NCI-H1930 (cell line): ENCODE measurements around the gene KLF18.
"Not testable (repeated sequence)": the region's sequence is repeated elsewhere in the genome, so short reads cannot be mapped to it uniquely, and the experiment has no call there.

Experiments used
- DNase-seq, 2 experiments: peaks; one replicate each; lab custom pipeline; 2025; lab: John Stamatoyannopoulos, UW

The KLF18 gene

DNA sequence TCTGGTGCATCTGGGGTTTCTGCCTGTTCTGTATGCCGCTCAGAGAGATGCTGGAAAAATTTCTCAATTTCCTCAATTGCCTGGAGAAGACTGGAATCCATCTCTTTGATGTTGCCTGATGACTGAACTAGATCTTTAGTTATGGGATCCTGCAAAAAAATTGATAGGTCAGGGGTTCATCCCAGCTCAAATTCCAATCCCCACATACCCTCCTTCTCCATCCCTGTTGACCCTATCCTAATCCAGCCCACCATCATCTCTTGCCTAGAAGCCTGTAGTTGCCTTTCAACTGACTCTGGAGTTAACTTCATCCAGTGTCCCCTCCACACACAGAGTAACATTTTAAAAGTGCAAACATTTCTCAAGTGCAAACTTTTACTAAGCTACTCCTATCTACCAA, at the start of gene KLF18:
KLF18 (minus strand) TSS at position 101 of the 400 bp plus-strand sequence; CDS start at position 101, 0 bp downstream.
- DNase-seq = no peak

DNA sequence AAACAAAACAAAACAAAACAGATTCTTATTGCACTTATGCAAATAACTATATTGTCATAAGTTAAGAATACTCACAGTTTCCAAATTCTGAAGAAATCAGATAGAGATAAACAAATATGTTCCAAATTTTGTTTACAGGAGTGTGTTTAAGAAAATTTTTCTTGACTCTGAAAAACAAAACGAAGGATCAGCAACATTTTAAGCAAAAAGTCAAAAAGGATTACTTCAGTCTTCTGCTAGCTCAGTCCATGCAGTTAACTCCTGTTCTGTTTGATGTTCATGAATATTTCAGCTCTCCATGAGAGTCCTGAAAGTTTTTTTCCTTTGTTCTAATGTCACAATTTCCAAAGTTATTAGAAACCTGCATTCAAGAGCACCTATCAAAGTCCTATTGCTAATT, 33.2 kb upstream of the KLF18 start:
- no peak for DNase-seq

- no peak for DNase-seq
Observed at GRCh38 chr1:44170281-44170823, 28.9 kb upstream of the KLF18 start.

DNA sequence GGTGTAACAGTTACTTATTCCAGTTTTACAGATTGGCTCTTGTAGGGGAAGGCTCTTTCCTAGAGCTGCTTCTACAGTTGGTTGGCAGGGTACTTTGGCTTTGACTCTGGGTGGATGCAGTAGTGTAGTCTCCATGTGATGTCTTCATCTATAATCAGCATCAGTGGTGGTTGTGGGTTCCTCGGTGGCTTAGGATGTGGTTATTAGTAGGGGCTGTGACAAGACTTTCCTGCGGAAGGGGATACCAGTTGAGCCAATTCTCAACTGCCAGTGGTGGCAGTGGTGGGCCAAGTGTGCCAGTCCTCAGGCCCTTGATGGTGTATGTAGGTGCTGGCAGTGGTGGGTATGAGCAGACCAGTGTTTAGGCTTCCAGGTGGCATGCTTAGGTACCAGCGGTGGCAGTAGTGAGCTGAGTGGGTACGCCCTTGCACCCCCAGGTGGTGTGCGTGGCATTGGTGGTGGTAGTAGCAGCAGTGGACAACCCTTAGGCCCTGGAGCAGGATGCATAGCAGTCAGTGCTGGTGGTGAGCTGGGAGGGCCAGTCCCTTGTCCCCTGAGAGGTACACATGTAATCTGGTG, 27.2 kb upstream of the KLF18 start:
- no peak for DNase-seq

DNA sequence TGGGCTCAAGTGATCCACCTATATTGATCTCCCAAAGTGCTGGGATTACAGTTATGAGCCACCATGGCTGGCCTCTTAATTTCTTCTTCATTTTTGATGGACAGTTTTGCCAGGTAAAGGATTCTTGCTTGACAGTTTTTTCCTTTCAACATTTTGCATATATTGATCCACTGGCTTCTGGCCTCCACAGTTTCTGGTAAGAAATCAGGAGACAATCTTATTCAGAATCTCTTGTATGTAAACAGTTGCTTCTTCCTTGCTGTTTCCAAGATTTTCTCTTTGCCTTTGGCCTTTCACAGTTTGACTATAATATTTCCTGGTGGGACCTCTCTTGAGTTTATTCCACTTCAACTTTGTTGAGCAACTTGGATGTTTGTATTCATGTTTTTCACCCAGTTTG, 20.1 kb upstream of the KLF18 start:
- no peak for DNase-seq

GRCh38 chr1:44158871-44159270, 17.4 kb upstream of the KLF18 start:
- no peak for DNase-seq

DNA sequence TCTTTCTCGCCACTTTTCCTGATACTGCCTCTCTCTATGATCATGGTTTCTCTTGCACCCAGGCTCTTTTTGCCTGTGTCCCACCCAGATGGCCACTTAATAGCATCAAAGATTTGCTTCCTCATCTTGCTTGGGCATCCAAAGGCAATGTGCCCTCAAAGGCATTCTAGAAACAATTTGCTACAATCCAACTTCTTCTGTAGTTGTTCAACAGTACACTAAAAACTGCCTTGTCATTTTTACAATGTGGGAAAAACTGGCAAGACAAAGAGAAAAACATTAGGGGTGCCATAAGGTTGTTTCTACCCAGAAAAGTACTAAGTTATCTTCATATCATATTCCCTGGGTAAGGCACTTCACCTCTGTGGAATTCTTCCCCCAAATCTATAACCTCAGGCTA, 16.5 kb upstream of the KLF18 start:
- DNase-seq = no peak

DNA sequence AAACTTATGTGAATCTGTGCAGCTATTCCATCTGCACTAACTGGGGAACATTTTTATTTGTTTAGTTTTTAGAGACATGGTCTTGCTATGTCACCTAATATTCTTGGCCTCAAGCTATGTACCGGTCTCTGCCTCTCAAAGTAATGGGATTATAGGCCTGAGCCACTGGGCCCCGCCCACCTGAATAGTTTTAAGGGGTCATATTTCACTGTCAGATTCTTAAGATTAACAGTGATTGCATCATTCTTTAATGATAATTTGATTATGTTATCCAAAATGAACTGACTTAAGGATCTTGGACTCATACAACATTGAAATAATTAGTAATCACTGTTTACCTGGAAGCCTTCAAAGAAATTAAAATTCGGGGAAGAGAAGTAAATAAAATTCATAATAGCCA, 12.6 kb upstream of the KLF18 start:
- peak in 1 of 2 experiments; percentile 6 for DNase-seq

- DNase-seq = no peak
Observed at GRCh38 chr1:44152692-44153091, 11.3 kb upstream of the KLF18 start.

- DNase-seq = no peak
Observed at GRCh38 chr1:44151808-44152207, 10.4 kb upstream of the KLF18 start.

GRCh38 chr1:44151332-44151731, 9.9 kb upstream of the KLF18 start:
- DNase-seq = no peak

DNA sequence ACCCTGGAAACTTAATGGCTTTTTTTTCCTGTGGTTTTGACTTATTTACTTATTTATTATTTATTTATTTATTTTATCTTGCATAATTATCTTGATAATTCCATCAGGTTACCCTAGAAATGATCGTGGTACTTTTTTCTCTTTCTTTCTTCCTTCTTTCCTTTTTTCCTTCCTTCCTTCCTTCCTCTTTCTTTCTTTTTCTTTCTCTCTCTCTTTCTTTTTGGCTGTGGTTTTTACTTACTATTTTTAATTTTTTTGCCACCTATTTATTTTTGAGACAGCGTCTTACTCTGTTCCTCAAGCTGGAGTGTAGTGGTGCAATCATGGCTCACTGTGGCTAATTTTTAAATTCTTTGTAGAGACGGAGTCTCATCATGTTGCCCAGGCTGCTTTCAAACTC, 6.2 kb upstream of the KLF18 start:
- no peak for DNase-seq

- no peak for DNase-seq
Observed at GRCh38 chr1:44146536-44147361, 5.3 kb upstream of the KLF18 start.

- DNase-seq = no peak
Observed at GRCh38 chr1:44144962-44145756, 3.7 kb upstream of the KLF18 start.

GRCh38 chr1:44139565-44139964, 1.9 kb downstream of the KLF18 start:
- not testable (repeated sequence) for DNase-seq

- DNase-seq = no peak
Observed at GRCh38 chr1:44138239-44138638, 3.2 kb downstream of the KLF18 start.

GRCh38 chr1:44135886-44136285, 5.5 kb downstream of the KLF18 start:
- DNase-seq = no peak

DNA sequence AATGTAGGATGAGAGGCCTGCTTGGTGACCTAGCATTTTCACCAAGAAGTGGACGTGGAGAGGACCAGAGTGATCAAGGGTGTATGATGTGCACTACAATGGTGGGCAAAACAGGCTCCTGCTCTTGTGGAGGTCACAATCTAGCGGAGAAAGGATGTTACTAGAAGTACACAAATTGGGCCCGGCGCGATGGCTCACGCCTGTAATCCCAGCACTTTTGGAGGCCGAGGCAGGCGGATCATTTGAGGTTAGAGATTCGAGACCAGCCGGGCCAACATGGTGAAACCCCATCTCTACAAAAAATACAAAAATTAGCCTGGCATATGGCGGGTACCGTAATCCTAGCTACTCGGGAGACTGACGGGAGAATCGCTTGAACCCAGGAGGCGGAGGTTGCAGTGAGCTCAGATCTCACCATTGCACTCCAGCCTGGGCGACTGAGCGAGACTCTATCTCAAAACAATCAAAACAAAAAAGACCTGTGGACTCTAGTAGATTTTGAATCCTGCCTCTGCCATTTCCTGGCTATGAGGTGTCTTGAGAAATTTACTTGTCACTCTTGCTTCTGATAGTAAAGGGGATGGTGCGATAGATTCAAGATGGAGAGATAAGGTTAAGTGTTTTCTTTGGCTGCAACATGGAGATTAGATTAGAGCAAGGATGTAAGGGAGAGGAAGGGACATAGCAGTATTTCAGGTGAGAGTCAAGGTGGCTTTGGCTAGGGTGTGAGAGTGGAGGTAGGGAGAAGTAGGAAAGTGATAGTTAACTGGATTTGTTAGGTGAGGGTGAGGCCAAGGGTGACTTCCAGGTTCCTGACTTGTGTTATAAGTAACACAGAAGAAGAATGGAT, 7.1 kb downstream of the KLF18 start:
- DNase-seq = no peak

DNA sequence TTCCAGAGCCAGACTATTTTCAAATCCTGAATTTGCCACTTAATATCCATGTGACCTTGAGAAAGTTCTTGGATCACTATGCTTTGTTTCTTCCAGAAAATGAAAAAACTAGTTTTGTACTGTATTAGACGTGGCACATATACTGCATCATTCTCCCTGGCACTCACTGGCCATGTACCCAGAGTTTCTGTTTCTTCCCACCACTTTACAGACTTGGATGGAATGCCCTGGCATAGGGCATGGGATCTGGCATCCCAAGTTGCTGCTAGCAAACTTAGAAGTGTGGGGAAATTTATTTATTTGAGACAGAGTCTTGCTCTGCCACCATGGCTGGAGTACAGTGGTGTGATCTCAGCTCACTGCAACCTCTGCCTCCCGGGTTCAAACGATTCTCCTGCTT, 10.0 kb downstream of the KLF18 start:
- DNase-seq = no peak

GRCh38 chr1:44129616-44130500, 11.6 kb downstream of the KLF18 start:
- DNase-seq = no peak
